ENCODE data around the gene PRSS3. TPM values are rescaled to one million over a fixed set of nuclear protein-coding genes. Genes with fewer than 3 reads are reported as not detected.
"Not testable (repeated sequence)": the region's sequence is repeated elsewhere in the genome, so short reads cannot be mapped to it uniquely, and the experiment has no call there.

The PRSS3 gene
- total RNA-seq, 1 experiment from 2014 or later = not detected

- H3K36me3 ChIP-seq (replicated peaks; ENCODE audit: control insufficient read depth, insufficient read depth, low read length); H3K4me3 ChIP-seq (ENCODE audit: insufficient read depth, low read depth, low read length); DNase-seq: not testable (repeated sequence)
Observed at GRCh38 chr9:33774074-33774659, 21.2 kb upstream of the PRSS3 start.

DNA sequence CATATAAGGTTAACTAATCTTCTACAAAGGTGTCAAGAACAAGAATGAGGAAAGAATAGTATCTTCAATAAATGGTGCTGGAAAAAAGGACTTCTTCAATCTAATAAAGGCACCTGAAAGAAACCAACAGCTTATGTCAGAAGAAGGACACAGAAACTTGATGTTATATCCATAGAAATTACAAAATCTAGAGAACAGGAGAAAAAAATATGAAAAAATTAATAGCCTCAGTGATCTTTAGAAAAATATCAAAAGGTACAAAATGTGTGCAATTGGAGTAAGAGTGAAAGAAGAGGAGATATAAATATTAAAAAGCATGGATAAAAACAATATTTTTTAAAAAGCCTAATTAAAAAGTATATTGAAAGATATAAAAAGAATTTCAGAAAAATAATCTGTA is 18.8 kb upstream of the PRSS3 start:
- DNase-seq = no peak
- Histone ChIP-seq H3K36me3 (replicated peaks; ENCODE audit: control insufficient read depth, insufficient read depth, low read length) (no peaks in the 10 kb centered on the region), H3K4me3 (ENCODE audit: insufficient read depth, low read depth, low read length) (no peak overlapping the region), H3K27me3 (ENCODE audit: control insufficient read depth, insufficient read depth, low read length) (no peaks in the 10 kb centered on the region)

More at GRCh38 chr9:33774074-33774659, 21.2 kb upstream of the PRSS3 start:
- not testable (repeated sequence) for H3K27me3 ChIP-seq (ENCODE audit: control insufficient read depth, insufficient read depth, low read length)

DNA sequence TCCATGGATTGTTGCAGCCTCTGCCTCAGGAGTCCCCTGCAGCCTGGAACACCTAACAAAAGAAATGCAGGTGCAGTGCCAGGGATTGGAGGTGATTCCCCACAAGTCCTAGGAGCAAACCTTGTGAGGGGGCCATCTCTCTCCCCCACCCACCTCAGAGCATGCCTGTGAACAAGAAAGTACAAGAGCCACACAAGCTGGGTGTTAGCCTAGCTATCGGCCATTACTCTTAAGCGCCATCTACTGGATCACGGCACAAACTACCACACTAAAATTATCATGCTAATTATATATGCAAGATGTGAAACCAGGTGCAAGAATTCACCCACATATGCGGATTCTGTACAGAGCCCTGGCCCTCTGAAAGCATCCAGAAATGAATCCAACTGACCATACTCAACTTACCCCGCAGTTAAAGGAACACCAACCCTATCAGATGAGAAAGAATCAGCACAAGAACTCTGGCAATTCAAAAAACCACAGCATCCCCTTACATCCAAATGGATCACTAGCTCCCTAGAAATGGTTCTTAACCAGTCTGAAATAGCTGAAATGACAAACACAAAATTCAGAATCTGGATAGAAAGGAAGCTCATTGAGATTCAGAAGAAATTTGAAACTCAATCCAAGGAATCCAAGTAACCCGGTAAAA is 16.5 kb upstream of the PRSS3 start:
- no peaks in the 10 kb centered on the region for H3K36me3 ChIP-seq (replicated peaks; ENCODE audit: control insufficient read depth, insufficient read depth, low read length)
- no peaks in the 10 kb centered on the region for H3K27me3 ChIP-seq (ENCODE audit: control insufficient read depth, insufficient read depth, low read length)
- DNase-seq = peak; percentile 79
- no peak overlapping the region for H3K4me3 ChIP-seq (ENCODE audit: insufficient read depth, low read depth, low read length)

GRCh38 chr9:33780276-33780675 is 15.1 kb upstream of the PRSS3 start:
- Histone ChIP-seq H3K36me3 (replicated peaks; ENCODE audit: control insufficient read depth, insufficient read depth, low read length) (no peaks in the 10 kb centered on the region), H3K27me3 (ENCODE audit: control insufficient read depth, insufficient read depth, low read length) (no peaks in the 10 kb centered on the region)

DNA sequence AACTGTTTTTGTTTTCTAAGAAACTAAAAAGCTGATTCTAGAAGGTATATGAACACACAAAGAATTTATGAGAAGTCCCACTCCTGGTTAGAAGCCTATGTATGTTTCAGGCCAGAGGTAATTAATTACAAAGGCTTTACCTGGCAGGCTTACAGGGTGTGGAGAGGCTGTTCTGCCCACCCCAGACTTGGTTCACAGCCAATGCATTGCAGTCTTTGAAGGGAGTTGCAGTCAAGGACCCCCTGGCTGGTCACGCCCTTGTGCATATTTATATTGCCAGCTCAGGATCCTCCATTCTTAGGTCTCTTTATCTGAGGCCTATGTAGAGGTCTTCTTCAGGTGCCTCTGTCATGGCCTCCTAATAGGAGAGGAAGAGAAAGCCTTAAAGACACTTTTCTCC is 13.6 kb upstream of the PRSS3 start:
- no peaks in the 10 kb centered on the region for H3K27me3 ChIP-seq (ENCODE audit: control insufficient read depth, insufficient read depth, low read length)
- H3K36me3 ChIP-seq (replicated peaks; ENCODE audit: control insufficient read depth, insufficient read depth, low read length) = no peaks in the 10 kb centered on the region
- no peak overlapping the region for H3K4me3 ChIP-seq (ENCODE audit: insufficient read depth, low read depth, low read length)
- DNase-seq = no peak

More at GRCh38 chr9:33780276-33780675, 15.1 kb upstream of the PRSS3 start:
- DNase-seq = no peak
- H3K4me3 ChIP-seq (ENCODE audit: insufficient read depth, low read depth, low read length) = no peak overlapping the region

- no peaks in the 10 kb centered on the region for H3K27me3 ChIP-seq (ENCODE audit: control insufficient read depth, insufficient read depth, low read length)
- DNase-seq = no peak
- no peak overlapping the region for H3K4me3 ChIP-seq (ENCODE audit: insufficient read depth, low read depth, low read length)
- no peaks in the 10 kb centered on the region for H3K36me3 ChIP-seq (replicated peaks; ENCODE audit: control insufficient read depth, insufficient read depth, low read length)
Observed at GRCh38 chr9:33782395-33783152, 12.8 kb upstream of the PRSS3 start.

GRCh38 chr9:33785914-33786313 is 9.4 kb upstream of the PRSS3 start:
- H3K36me3 ChIP-seq (replicated peaks; ENCODE audit: control insufficient read depth, insufficient read depth, low read length) = no peaks in the 10 kb centered on the region
- no peaks in the 10 kb centered on the region for H3K27me3 ChIP-seq (ENCODE audit: control insufficient read depth, insufficient read depth, low read length)
- peak; percentile 33 for DNase-seq
- H3K4me3 ChIP-seq (ENCODE audit: insufficient read depth, low read depth, low read length) = no peak overlapping the region

GRCh38 chr9:33786681-33787080 is 8.7 kb upstream of the PRSS3 start:
- Histone ChIP-seq H3K4me3 (ENCODE audit: insufficient read depth, low read depth, low read length) (no peak overlapping the region), H3K27me3 (ENCODE audit: control insufficient read depth, insufficient read depth, low read length) (no peaks in the 10 kb centered on the region), H3K36me3 (replicated peaks; ENCODE audit: control insufficient read depth, insufficient read depth, low read length) (no peaks in the 10 kb centered on the region)
- DNase-seq = no peak

DNA sequence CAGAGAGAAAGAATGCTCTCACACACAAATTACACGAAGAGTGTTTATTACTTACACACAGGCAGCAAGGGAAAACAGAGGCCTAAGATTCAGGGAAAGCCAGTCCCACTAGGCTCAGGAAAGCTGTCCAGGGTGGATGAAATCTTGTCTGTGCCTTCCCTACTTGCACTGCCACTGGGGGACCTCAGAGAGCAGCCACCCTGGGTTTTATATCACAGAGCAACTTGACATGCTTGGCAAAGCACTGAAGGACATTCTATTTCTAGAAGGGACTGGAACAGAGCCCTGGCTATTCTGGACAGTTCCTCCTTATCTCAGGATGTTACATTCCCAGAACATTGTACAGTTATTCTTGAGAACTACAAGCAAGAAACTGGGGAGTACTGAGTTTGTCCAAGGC is 7.5 kb upstream of the PRSS3 start:
- no peak for DNase-seq
- no peaks in the 10 kb centered on the region for H3K27me3 ChIP-seq (ENCODE audit: control insufficient read depth, insufficient read depth, low read length)
- H3K36me3 ChIP-seq (replicated peaks; ENCODE audit: control insufficient read depth, insufficient read depth, low read length) = no peaks in the 10 kb centered on the region

DNA sequence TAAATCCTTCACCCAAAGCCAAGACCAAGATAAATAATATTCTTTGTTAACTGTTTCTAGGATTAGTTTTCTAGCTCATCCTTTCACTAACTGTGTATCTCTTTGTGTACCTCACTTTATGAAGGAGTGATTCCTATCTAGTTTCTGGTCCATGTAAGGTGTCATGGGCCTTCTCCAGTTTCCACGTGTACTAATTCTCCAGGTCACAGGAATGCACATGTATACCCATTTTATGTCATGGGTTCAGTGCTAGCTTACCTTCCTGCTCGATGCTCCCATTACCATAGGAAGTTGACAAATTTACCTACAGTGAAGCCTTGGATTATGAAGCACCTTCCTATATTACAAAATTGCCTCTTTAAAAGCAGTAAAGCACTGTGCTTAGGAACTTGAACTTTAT is 5.9 kb upstream of the PRSS3 start:
- H3K4me3 ChIP-seq (ENCODE audit: insufficient read depth, low read depth, low read length); DNase-seq; H3K36me3 ChIP-seq (replicated peaks; ENCODE audit: control insufficient read depth, insufficient read depth, low read length); H3K27me3 ChIP-seq (ENCODE audit: control insufficient read depth, insufficient read depth, low read length): not testable (repeated sequence)

More for the DNA sequence above, 7.5 kb upstream of the PRSS3 start:
- H3K4me3 ChIP-seq (ENCODE audit: insufficient read depth, low read depth, low read length) = no peak overlapping the region

GRCh38 chr9:33791117-33791516 is 4.2 kb upstream of the PRSS3 start:
- H3K27me3 ChIP-seq (ENCODE audit: control insufficient read depth, insufficient read depth, low read length) = no peaks in the 10 kb centered on the region; the same call in 1 of the 2 replicates
- H3K4me3 ChIP-seq (ENCODE audit: insufficient read depth, low read depth, low read length) = no peak overlapping the region
- H3K36me3 ChIP-seq (replicated peaks; ENCODE audit: control insufficient read depth, insufficient read depth, low read length) = no peaks in the 10 kb centered on the region
- DNase-seq = no peak

DNA sequence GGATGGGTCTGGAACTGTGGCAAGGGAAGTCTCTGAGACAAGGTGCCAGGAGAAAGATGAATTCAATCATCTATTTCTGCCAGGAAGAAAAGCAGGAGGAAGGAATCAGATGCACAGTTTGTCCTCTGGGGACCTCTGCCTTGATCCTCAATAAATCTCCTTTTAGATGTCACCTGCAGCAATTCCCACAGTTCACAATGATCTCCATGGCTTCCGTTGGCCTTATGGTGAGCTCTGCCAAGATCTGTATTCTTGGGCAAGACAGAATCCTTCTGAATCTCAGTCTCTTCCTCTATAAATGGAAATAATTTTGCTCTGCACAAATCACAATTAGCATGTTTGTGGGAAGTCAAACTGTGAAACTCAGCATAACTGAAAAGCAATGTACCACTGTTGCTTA is 1.9 kb upstream of the PRSS3 start:
- not testable (repeated sequence) for H3K36me3 ChIP-seq (replicated peaks; ENCODE audit: control insufficient read depth, insufficient read depth, low read length); H3K4me3 ChIP-seq (ENCODE audit: insufficient read depth, low read depth, low read length); H3K27me3 ChIP-seq (ENCODE audit: control insufficient read depth, insufficient read depth, low read length); DNase-seq

GRCh38 chr9:33794560-33794959 is 801 bp upstream of the PRSS3 start:
- no peak for DNase-seq
- no peaks in the 10 kb centered on the region for H3K36me3 ChIP-seq (replicated peaks; ENCODE audit: control insufficient read depth, insufficient read depth, low read length)
- no peaks in the 10 kb centered on the region; the same call in 1 of the 2 replicates for H3K27me3 ChIP-seq (ENCODE audit: control insufficient read depth, insufficient read depth, low read length)
- no peak overlapping the region for H3K4me3 ChIP-seq (ENCODE audit: insufficient read depth, low read depth, low read length)

GRCh38 chr9:33795819-33796218 is 458 bp downstream of the PRSS3 start:
- no peak for DNase-seq
- no peaks in the 10 kb centered on the region; the same call in 1 of the 2 replicates for H3K27me3 ChIP-seq (ENCODE audit: control insufficient read depth, insufficient read depth, low read length)
- no peaks in the 10 kb centered on the region for H3K36me3 ChIP-seq (replicated peaks; ENCODE audit: control insufficient read depth, insufficient read depth, low read length)
- no peak overlapping the region for H3K4me3 ChIP-seq (ENCODE audit: insufficient read depth, low read depth, low read length)

DNA sequence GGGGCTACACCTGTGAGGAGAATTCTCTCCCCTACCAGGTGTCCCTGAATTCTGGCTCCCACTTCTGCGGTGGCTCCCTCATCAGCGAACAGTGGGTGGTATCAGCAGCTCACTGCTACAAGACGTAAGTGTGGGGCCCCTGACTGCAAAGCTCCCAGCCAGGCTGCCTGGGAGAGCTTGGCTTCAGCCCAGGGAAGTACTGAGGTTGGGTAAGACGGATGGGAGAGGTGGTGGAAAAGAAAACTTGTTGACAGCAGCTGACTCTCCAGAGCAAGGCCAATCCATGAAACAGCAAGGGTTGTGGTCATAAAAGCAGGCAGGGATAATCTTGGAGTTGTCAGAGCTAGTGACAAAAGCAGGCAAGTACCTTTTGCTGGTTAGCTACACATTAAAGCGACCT is 1.3 kb downstream of the PRSS3 start:
- not testable (repeated sequence) for H3K27me3 ChIP-seq (ENCODE audit: control insufficient read depth, insufficient read depth, low read length); DNase-seq; H3K36me3 ChIP-seq (replicated peaks; ENCODE audit: control insufficient read depth, insufficient read depth, low read length); H3K4me3 ChIP-seq (ENCODE audit: insufficient read depth, low read depth, low read length)
